Left hindlimb (tissue), 1 donor: ENCODE data around the gene VEZT.

Source experiments
- DNase-seq: peaks from one replicate; pipeline ENCODE4 v3.0.0-alpha.2; 2018

VEZT gene

GRCh38 chr12:95201056-95201670, 16.4 kb upstream of the VEZT start:
- no peak for DNase-seq

DNA sequence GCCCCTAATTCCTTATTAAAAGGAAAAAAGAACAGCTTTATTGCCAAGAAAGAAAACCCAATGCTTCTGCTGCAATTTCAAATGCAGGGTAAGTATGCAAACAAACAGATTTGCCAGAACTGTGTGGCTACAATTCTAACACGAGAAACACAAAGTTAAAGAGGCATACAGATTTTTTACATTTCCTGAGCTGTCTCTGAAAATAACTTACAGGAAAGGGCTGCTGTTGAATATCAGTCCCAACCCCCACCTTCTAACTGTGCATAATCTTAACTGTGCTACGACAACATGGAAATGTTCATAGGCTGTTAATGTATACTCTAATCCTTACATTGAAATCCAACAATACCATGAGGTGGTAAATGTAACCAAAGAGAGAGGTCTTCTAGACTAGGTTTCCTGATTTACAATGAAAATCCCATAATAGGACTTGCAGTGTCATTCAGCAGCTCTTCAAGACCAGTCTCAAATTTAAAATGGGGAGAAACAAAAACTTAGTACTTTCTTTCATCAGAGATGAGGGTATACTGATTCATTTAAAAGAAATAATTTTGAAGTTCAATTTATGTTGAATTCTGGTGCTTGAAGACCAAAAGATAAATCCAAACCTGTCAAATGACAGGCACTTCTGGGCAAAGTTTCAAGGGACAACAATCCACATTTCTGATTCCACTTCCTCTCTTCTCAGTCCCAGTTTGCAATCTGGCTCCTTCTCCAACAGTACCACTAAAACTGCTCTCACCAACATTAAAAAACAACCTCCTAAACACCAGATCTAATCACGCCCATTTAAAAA, 14.7 kb upstream of the VEZT start:
- DNase-seq: no peak

- no peak for DNase-seq
Observed at GRCh38 chr12:95203487-95204030, 14.0 kb upstream of the VEZT start.

DNA sequence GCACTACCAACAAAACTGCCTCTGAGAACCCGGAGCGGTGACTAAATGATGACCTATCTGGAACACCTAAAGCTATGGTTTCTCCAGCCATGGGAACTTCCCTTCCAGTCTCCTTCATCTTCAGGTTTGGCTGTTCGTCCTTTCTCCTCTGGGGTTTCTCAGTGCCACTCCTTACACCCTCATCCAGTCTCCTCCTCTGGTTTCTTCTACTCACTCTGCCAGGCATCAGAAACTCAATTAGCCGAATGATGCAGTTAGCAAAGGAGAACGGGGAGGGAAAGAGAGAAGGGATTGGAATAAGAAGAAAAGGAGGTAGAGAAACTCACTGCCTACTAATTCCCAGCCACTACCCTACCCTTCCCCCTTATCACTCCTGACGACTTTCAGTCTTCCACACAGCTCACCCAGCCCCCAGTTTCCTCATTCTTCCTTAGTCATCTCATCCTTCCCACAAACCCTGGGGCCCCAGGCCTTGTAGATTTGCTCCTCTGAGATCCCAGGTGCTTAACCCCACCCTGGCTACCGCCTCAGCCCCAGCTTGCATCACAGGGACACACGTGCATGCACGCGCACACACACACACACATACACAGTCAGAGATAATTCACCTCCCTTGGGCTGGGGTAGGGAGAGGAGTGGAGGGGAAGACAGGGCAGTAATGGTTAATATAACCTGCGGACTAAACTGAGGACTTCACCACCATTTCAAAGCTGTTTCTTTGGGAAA, 13.3 kb upstream of the VEZT start:
- no peak for DNase-seq

GRCh38 chr12:95205016-95205624, 12.5 kb upstream of the VEZT start:
- no peak for DNase-seq

DNA sequence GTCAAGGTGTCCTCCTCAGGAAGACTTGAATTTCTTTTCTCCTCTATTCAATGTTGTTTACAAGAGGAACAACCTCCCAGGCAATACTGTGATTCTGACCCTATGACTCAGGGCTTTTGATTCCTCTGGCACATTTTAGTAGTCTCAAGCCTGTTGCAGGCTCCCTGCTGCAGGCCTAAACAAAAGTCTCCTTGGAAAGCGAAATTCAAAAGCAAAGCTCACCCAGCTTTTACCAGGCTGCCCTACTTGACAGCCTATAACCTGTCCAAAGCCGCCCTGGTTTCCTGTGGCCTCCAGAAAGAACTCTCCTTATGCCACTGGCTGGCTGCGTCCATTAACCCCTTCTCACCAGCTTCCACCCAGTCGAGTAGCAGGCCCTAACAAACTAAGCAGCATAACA, 11.9 kb upstream of the VEZT start:
- no peak for DNase-seq

- DNase-seq: no peak
Observed at GRCh38 chr12:95206916-95207315, 10.7 kb upstream of the VEZT start.

DNA sequence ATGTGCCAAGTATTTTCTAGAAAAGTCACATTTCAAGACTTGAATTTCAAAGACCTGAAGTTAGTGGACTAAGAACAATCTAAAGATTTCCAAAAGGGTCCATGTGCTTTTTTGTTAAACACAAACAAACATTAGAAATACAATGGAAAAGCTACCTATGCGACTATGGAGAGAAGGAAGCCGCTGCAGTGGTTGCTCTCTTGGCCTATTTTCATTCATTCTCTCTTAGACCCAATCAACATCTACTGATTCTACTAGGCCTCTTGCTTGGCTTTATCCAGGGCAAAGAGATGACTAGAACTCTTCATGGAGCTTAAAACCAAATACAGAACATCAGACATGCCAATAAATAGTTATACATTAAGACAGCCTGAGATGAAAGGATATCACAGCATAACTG, 10.2 kb upstream of the VEZT start:
- DNase-seq: no peak

DNA sequence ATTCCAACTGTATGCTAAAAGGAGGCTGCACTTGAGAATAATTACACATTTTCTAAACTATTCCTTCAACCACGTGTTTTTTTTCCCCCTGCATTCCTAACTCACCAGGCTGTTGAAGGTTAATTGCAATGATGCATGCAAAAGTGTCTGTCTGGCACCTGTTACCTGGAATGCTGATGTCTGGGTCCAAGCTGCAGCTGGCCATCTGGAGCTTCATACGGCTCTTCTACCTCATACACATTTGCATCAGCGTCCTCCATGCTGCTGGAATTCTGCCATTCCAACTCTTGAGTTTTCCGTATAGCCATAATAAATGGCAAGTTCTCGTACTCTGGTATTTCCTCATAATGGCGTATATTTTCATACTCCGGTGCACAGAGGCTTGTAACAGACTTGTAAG, 8.9 kb upstream of the VEZT start:
- DNase-seq: no peak

DNA sequence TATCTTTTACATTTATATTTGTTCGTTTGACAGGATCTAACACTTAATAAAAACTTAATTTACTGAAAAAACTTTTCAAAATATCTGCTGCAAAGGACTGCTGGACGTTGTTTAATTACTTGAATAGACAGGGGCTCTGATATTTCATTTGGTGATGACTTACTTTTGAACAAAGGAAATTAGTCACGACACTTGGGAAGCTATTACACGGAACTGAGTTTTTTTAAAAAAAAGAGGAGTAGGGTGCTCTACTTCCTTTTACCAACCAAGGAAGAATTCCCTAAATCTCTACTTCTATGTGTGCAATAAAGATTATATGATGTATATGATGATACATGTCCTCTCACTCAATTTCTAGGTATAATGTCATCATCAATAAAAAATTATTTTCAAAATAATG, 5.0 kb upstream of the VEZT start:
- no peak for DNase-seq

GRCh38 chr12:95213119-95213518, 4.5 kb upstream of the VEZT start:
- DNase-seq: no peak

DNA sequence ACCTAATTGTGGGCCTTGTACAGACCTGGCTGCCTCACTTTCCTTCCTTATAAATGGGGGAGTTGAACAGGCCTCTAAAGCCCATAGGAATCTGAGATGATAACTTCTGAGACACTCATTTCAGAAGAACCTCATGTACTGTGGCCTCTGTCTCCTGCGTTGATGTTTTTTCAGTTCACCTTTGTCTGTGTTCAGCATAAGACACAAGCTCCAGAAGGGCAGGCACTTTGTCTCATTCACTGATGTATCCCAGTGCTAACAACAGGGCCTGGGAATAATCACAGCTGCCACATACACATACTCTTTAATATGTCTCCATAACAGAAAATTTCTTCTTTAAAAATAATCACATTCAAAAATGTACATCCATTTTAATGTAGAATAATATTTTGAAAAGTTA, 3.7 kb upstream of the VEZT start:
- DNase-seq: no peak

- no peak for DNase-seq
Observed at GRCh38 chr12:95214466-95214865, 3.1 kb upstream of the VEZT start.

DNA sequence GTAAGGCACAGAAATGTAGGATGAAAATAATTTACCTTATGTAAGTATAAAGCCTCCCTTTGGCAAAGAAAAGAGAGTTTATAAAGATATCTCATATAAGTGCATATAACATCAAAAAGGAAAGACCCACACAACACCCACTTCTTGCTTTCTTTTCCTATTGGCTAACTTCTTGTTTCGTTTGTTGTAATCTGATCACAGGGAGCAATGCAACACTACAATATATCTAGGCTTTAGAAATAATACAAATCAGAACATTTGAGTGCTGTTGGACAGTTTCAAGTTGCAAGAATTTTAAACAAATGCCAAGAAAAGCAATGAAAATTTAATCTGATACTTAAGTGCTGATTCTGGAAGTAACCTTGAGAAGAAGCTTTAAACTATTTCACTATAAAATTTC, 1.7 kb upstream of the VEZT start:
- DNase-seq: no peak

DNA sequence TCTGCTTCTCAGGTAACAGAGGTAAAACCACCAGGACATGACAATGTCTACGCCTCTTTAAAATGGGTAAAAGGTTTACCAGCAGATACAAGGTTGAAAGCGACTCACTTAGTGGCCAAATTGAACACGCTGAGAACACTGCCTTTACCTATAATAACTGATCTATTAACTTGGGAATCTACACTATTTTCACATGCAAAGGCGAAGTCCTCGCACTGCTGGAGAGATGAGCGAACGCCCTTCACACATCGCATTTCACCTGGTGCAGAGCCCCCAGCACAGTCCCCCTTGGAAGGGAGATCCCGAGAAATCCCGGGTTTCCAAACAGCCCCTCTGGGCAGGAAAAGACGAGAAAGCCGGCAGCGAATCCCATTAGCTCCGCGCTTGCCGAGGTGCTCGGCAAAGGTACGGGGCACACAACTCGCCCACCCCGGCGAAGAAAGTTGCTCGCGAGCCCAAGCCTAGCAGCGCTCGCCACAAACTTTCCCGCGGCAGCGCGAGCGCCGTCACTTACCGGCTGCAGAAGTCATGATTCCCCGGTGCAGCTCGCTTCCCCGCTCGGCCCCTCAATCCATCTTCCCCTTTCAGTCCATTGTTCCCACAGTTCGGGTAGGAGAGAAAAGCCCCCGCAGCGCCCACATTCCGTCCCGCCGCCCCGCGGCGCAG, 763 bp upstream of the VEZT start:
- no peak for DNase-seq

GRCh38 chr12:95218150-95219133, 835 bp downstream of the VEZT start:
- peak; percentile 37 for DNase-seq

GRCh38 chr12:95220190-95220589, 2.6 kb downstream of the VEZT start:
- no peak for DNase-seq

GRCh38 chr12:95220726-95221125, 3.1 kb downstream of the VEZT start:
- no peak for DNase-seq

GRCh38 chr12:95224202-95225170, 6.9 kb downstream of the VEZT start:
- DNase-seq: no peak

- no peak for DNase-seq
Observed at GRCh38 chr12:95225645-95226212, 8.1 kb downstream of the VEZT start.
